PC-9 (cell line): Measurements from ENCODE around the gene CEP72. TPM values are rescaled to one million over a fixed set of nuclear protein-coding genes. Genes with fewer than 3 reads are reported as not detected.

Experiments
- BruUV-seq: library from RNA; stranded (reverse); fragments of 400-500 nt; replicated peaks from 2 replicates; lab custom pipeline; 2021; lab: Mats Ljungman, UMichigan
- CTCF ChIA-PET: fragments of 300-600 bp; sonication (Branson Sonifier 250); formaldehyde crosslinking; loops from one replicate; lab custom pipeline; 2022; ENCODE audit warnings: antibody characterized with exemption; lab: Charles Lee
- POLR2A ChIA-PET: fragments of 300-600 bp; sonication (Branson Sonifier 250); formaldehyde crosslinking; loops from one replicate; lab custom pipeline; 2022; ENCODE audit warnings: antibody characterized with exemption; ENCODE audit not compliant: unreplicated experiment; lab: Charles Lee
- DNase-seq, 2 experiments: peaks; one replicate each; pipeline versions ENCODE4 v3.0.0 to v3.0.0-alpha.2; 2015 to 2022; ENCODE audit warnings: mixed read lengths in 1 of 2
- H2AFZ ChIP-seq: fragments of 200-600 bp; sonication (generic); 2 replicates; pipeline ENCODE4 v1.8.1; 2017; ENCODE audit warnings: antibody characterized with exemption
- H3F3A ChIP-seq: fragments of 200-600 bp; sonication (generic); 2 replicates; pipeline ENCODE4 v1.8.1; 2017; ENCODE audit warnings: antibody characterized with exemption, mild to moderate bottlenecking, low read depth; ENCODE audit not compliant: insufficient read depth
- H3K27ac ChIP-seq: fragments of 200-600 bp; sonication (generic); 2 replicates; pipeline ENCODE4 v1.6.1; 2016; ENCODE audit warnings: mixed run types
- H3K27me3 ChIP-seq: fragments of 200-600 bp; sonication (generic); 2 replicates; pipeline ENCODE4 v1.6.1; 2016; ENCODE audit warnings: low read depth, mixed run types; ENCODE audit not compliant: insufficient read depth
- H3K36me3 ChIP-seq: fragments of 200-600 bp; sonication (generic); 2 replicates; pipeline ENCODE4 v1.6.1; 2016; ENCODE audit warnings: low read depth, mixed run types
- H3K4me1 ChIP-seq: fragments of 200-600 bp; sonication (generic); replicated peaks from 2 replicates; pipeline ENCODE4 v1.6.1; 2016; ENCODE audit warnings: mixed run types; ENCODE audit not compliant: insufficient read depth
- H3K4me2 ChIP-seq: fragments of 200-600 bp; sonication (generic); 2 replicates; pipeline ENCODE4 v1.6.1; 2017; ENCODE audit warnings: mixed run types
- H3K4me3 ChIP-seq: fragments of 200-600 bp; sonication (generic); 2 replicates; pipeline ENCODE4 v1.6.1; 2016; ENCODE audit warnings: mixed run types
- H3K79me2 ChIP-seq: fragments of 200-600 bp; sonication (generic); 2 replicates; pipeline ENCODE4 v1.6.1; 2017; ENCODE audit warnings: low read depth, mixed run types
- H3K9me2 ChIP-seq: fragments of 200-600 bp; sonication (generic); 2 replicates; pipeline ENCODE4 v1.8.1; 2017; ENCODE audit warnings: mild to moderate bottlenecking; ENCODE audit not compliant: insufficient read depth
- H3K9me3 ChIP-seq: fragments of 200-600 bp; sonication (generic); 2 replicates; pipeline ENCODE4 v1.8.1; 2016; ENCODE audit warnings: low read depth; ENCODE audit not compliant: insufficient read depth
- H4K20me1 ChIP-seq: fragments of 200-600 bp; sonication (generic); 2 replicates; pipeline ENCODE4 v1.8.1; 2017; ENCODE audit not compliant: insufficient read depth
- EZH2 ChIP-seq: fragments of 200-600 bp; sonication (generic); IDR thresholded peaks from 2 replicates; pipeline ENCODE4 v1.8.0; 2017; ENCODE audit warnings: antibody characterized with exemption, low read depth
- intact Hi-C: fragments of 100-400 bp; cut with micrococcal nuclease; formaldehyde crosslinking; loops from one replicate; pipeline ENCODE4 v1.10.0; 2022; ENCODE audit not compliant: unreplicated experiment
- total RNA-seq: library from RNA; stranded (reverse); gene quantifications from 2 replicates; pipeline ENCODE4 v1.2.3, GENCODE V29; 2021
- TF ChIP-seq, protein P1 (sequence below): fragments of 200-600 bp; sonication (generic); conservative IDR thresholded peaks from 2 replicates; pipeline ENCODE4 v1.6.1; 2017; ENCODE audit warnings: mixed run types, antibody characterized with exemption, mild to moderate bottlenecking, moderate library complexity

CEP72 gene
- total RNA-seq, 1 experiment from 2014 or later: 86.8 TPM

GRCh38 chr5:600886-601541 lies 11.1 kb upstream of the CEP72 start:
- intact Hi-C loops: no loop called here
- Histone ChIP-seq H3K9me3 (no peaks in the 10 kb centered on the region), H3K27me3 (peaks cover 93% of the 10 kb centered on the region), H3K9me2 (no peaks in the 10 kb centered on the region), H3K79me2 (no peaks in the 10 kb centered on the region), H4K20me1 (0 out of 2 replicates have a peak, but pooled peaks cover 5% of the 10 kb centered on the region), H3K36me3 (no peaks in the 10 kb centered on the region), H3K4me2 (no peak overlapping the region; the same call in 1 of the 2 replicates), H3K4me1 (no peaks in the 10 kb centered on the region), H2AFZ (no peak overlapping the region), H3K27ac (no peak overlapping the region), H3F3A (no peaks in the 10 kb centered on the region), H3K4me3 (no peak overlapping the region)
- TF ChIP-seq, protein P1, sequence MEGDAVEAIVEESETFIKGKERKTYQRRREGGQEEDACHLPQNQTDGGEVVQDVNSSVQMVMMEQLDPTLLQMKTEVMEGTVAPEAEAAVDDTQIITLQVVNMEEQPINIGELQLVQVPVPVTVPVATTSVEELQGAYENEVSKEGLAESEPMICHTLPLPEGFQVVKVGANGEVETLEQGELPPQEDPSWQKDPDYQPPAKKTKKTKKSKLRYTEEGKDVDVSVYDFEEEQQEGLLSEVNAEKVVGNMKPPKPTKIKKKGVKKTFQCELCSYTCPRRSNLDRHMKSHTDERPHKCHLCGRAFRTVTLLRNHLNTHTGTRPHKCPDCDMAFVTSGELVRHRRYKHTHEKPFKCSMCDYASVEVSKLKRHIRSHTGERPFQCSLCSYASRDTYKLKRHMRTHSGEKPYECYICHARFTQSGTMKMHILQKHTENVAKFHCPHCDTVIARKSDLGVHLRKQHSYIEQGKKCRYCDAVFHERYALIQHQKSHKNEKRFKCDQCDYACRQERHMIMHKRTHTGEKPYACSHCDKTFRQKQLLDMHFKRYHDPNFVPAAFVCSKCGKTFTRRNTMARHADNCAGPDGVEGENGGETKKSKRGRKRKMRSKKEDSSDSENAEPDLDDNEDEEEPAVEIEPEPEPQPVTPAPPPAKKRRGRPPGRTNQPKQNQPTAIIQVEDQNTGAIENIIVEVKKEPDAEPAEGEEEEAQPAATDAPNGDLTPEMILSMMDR: no peak
- no peak for TF ChIP-seq EZH2
- DNase-seq: no peak
- CTCF ChIA-PET: interaction anchor here (0.5 to 0.6 kb wide), 2 partner anchors 14 to 36 kb away, joined by 5 to 7 read pairs; no protein-coding TSS in a partner anchor
- POLR2A ChIA-PET: no interaction called here
- BruUV-seq: no TSS peak

DNA sequence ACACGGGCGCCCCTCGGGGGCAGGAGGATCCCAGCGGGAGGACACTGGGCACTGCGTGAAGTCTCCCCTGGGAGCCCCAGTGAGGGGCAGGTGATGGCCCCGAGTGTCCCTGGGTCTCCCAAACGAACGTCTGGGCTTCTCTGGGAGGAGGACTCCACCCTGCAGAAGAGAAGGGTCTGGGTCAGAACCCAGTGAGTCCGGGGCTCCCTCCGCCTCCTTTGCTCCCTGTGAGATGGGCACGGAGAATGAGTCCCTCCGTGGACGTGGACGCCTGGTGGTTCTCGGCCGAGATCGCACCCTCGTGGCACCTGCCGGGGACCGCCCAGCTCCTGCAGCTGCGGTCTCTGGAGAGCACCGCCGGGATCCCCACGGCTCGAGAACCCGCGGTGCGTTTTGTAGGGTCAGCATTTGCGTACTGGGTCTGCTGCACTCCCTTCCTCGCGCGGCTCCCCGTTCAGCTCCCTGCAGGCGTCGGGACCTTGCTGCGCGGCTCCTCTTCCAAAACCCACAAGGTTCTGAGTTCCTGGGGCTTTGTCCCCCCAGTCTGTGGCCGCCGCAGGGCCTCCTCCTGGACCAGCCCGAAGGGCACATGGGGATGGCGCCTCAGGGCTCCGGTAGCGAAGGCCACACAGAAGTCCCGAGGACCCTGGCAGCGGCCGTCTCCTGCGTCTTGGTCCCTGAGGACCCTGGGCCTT lies 10.2 kb upstream of the CEP72 start:
- intact Hi-C loops: no loop called here
- Histone ChIP-seq H3K79me2 (no peaks in the 10 kb centered on the region), H3K4me1 (no peaks in the 10 kb centered on the region), H3F3A (no peaks in the 10 kb centered on the region), H3K4me3 (no peak overlapping the region), H3K9me3 (no peaks in the 10 kb centered on the region), H3K9me2 (no peaks in the 10 kb centered on the region), H3K36me3 (no peaks in the 10 kb centered on the region), H3K27me3 (peaks cover 86% of the 10 kb centered on the region), H3K27ac (no peak overlapping the region), H4K20me1 (0 out of 2 replicates have a peak, but pooled peaks cover 5% of the 10 kb centered on the region), H3K4me2 (no peak overlapping the region; the same call in 1 of the 2 replicates), H2AFZ (no peak overlapping the region)
- TF ChIP-seq, protein P1: no peak
- 0 out of 2 replicates have a peak, but pooled peaks have one; percentile 2 for TF ChIP-seq EZH2
- no peak for DNase-seq
- CTCF ChIA-PET: no interaction called here
- no TSS peak for BruUV-seq
- POLR2A ChIA-PET: no interaction called here

DNA sequence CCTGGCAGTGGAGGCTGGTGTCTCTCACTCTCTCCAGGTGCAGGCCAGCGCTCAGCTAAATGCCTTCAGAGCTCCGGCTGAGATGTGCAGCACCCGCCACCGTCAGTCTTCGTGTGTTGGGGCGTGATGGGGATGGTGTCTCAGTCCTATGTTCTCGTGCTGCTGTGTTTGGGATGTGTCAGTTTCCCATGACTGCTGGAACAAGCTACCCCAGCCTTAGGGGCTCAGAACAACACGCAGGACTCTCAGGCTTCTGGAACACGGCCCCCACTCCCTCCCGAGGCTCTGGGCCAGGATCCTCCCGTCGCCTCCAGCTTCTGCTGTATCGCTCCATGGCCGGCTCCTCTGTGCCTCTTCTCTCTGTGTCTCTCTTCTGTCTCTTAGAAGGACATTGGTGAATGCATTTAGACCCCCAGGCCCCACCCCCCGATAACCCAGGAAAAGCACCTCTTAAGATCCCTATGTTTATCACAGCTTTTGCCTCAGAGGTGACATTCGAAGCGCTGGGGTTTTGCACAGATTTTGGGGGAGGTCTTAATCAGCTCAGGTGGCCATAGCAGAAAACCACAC lies 9.6 kb upstream of the CEP72 start:
- no TSS peak for BruUV-seq
- ChIA-PET POLR2A (no interaction called here), CTCF (no interaction called here)
- no peak for DNase-seq
- no peaks in the 10 kb centered on the region for H3K4me1 ChIP-seq
- H2AFZ ChIP-seq: no peak overlapping the region
- H3K27ac ChIP-seq: no peak overlapping the region
- 0 out of 2 replicates have a peak, but pooled peaks cover 3% of the 10 kb centered on the region for H4K20me1 ChIP-seq
- intact Hi-C loops: no loop called here
- no peaks in the 10 kb centered on the region for H3K9me2 ChIP-seq
- H3K9me3 ChIP-seq: no peaks in the 10 kb centered on the region
- no peak overlapping the region for H3K4me2 ChIP-seq
- H3K27me3 ChIP-seq: peaks cover 86% of the 10 kb centered on the region
- no peaks in the 10 kb centered on the region for H3K36me3 ChIP-seq
- TF ChIP-seq, protein P1: no peak
- TF ChIP-seq EZH2: no peak
- no peaks in the 10 kb centered on the region for H3F3A ChIP-seq
- H3K79me2 ChIP-seq: no peaks in the 10 kb centered on the region
- H3K4me3 ChIP-seq: no peak overlapping the region
